ENCODE data around the gene PICK1.

DNA sequence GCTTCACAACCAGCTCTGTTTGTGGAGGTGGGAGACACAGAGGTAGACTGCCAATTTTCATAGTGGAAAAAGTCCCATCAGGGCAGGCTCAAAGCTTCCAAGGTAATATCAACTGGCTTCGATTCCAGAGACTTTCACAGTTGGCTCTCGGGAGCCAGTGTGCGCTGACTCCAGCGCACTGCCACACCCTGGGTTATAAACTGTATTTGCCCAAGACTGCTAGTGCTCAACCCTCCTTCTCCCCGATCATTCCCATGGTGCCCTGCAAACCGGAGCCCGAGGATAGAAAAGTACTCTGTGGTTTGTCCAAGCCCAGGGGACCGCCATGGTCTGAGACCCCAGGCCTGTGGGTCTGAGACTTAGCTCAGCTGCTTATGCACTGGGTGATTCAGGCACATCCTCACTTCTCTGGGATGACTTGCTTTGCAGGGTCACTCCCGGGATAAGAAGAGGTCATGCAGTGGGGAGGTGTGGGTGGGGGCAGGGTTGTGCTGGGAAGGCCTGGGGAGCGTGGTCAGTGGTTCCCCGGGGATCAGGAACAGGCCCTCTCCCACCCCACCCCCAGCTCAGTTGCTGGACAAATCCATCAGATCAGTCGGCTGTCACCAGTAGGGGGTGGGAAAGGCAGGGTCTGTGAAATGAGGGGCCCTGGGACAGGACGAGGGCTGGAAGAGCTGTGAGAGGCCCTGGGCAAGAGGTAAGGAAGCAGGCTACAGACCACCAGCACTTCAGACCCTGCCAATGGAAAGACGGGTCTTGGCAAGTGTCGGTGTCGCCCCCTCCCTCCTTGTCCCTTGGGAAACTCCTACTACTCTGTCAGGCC, 26.7 kb upstream of the PICK1 start:
- TF ChIP-seq, protein P1, sequence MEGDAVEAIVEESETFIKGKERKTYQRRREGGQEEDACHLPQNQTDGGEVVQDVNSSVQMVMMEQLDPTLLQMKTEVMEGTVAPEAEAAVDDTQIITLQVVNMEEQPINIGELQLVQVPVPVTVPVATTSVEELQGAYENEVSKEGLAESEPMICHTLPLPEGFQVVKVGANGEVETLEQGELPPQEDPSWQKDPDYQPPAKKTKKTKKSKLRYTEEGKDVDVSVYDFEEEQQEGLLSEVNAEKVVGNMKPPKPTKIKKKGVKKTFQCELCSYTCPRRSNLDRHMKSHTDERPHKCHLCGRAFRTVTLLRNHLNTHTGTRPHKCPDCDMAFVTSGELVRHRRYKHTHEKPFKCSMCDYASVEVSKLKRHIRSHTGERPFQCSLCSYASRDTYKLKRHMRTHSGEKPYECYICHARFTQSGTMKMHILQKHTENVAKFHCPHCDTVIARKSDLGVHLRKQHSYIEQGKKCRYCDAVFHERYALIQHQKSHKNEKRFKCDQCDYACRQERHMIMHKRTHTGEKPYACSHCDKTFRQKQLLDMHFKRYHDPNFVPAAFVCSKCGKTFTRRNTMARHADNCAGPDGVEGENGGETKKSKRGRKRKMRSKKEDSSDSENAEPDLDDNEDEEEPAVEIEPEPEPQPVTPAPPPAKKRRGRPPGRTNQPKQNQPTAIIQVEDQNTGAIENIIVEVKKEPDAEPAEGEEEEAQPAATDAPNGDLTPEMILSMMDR (conservative IDR thresholded peaks at IDR 0.05; ENCODE audit: low read depth, low read length): no peak
- TF ChIP-seq EZH2 (IDR thresholded peaks at IDR 0.05; ENCODE audit: borderline replicate concordance, low read depth, low read length, poor library complexity, severe bottlenecking): no peak

All from A673 (cell line).